PFSK-1 (cell line): ENCODE results near the gene CXCR5.

Source experiments
- FOXP2 ChIP-seq: optimal IDR thresholded peaks from 2 replicates; pipeline ENCODE3; 2011; ENCODE audit warnings: borderline replicate concordance, control low read depth, inconsistent platforms; ENCODE audit not compliant: insufficient read depth; ENCODE audit errors: extremely low read length, extremely low read depth
- POLR2AphosphoS5 ChIP-seq: IDR thresholded peaks from 2 replicates; pipeline ENCODE4 v1.6.1; 2012; ENCODE audit warnings: low read depth, mild to moderate bottlenecking, control low read depth, low read length, moderate library complexity
- SIN3A ChIP-seq: IDR thresholded peaks from 2 replicates; pipeline ENCODE4 v1.6.1; 2012; ENCODE audit warnings: mild to moderate bottlenecking, low read length, moderate library complexity, borderline replicate concordance; ENCODE audit not compliant: insufficient read depth
- TAF1 ChIP-seq: IDR thresholded peaks from 2 replicates; pipeline ENCODE4 v1.6.1; 2012; ENCODE audit warnings: low read length, control low read depth, borderline replicate concordance; ENCODE audit not compliant: insufficient read depth
- TF ChIP-seq, protein P1 (sequence below), 2 experiments: IDR thresholded peaks; 2 replicates each; pipeline versions ENCODE4 v1.6.1 to v1.8.0; 2011 to 2012; ENCODE audit warnings: low read depth in 2 of 2, low read length in 2 of 2, control low read depth in 1 of 2, inconsistent platforms in 1 of 2, mild to moderate bottlenecking in 1 of 2, moderate library complexity in 1 of 2; ENCODE audit not compliant: insufficient read depth in 1 of 2

Gene CXCR5

GRCh38 chr11:118923721-118924587, 40.3 kb downstream of the CXCR5 start:
- TF ChIP-seq SIN3A: peak; percentile 18; the same call in 1 of the 2 replicates
- TF ChIP-seq FOXP2: no peak
- TF ChIP-seq, protein P1, sequence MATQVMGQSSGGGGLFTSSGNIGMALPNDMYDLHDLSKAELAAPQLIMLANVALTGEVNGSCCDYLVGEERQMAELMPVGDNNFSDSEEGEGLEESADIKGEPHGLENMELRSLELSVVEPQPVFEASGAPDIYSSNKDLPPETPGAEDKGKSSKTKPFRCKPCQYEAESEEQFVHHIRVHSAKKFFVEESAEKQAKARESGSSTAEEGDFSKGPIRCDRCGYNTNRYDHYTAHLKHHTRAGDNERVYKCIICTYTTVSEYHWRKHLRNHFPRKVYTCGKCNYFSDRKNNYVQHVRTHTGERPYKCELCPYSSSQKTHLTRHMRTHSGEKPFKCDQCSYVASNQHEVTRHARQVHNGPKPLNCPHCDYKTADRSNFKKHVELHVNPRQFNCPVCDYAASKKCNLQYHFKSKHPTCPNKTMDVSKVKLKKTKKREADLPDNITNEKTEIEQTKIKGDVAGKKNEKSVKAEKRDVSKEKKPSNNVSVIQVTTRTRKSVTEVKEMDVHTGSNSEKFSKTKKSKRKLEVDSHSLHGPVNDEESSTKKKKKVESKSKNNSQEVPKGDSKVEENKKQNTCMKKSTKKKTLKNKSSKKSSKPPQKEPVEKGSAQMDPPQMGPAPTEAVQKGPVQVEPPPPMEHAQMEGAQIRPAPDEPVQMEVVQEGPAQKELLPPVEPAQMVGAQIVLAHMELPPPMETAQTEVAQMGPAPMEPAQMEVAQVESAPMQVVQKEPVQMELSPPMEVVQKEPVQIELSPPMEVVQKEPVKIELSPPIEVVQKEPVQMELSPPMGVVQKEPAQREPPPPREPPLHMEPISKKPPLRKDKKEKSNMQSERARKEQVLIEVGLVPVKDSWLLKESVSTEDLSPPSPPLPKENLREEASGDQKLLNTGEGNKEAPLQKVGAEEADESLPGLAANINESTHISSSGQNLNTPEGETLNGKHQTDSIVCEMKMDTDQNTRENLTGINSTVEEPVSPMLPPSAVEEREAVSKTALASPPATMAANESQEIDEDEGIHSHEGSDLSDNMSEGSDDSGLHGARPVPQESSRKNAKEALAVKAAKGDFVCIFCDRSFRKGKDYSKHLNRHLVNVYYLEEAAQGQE (IDR thresholded peaks at IDR 0.05; ENCODE audit: insufficient read depth in 1 of 2, low read depth in 2 of 2, low read length in 2 of 2): no peak
- TF ChIP-seq POLR2AphosphoS5: no peak
- no peak for TF ChIP-seq TAF1

DNA sequence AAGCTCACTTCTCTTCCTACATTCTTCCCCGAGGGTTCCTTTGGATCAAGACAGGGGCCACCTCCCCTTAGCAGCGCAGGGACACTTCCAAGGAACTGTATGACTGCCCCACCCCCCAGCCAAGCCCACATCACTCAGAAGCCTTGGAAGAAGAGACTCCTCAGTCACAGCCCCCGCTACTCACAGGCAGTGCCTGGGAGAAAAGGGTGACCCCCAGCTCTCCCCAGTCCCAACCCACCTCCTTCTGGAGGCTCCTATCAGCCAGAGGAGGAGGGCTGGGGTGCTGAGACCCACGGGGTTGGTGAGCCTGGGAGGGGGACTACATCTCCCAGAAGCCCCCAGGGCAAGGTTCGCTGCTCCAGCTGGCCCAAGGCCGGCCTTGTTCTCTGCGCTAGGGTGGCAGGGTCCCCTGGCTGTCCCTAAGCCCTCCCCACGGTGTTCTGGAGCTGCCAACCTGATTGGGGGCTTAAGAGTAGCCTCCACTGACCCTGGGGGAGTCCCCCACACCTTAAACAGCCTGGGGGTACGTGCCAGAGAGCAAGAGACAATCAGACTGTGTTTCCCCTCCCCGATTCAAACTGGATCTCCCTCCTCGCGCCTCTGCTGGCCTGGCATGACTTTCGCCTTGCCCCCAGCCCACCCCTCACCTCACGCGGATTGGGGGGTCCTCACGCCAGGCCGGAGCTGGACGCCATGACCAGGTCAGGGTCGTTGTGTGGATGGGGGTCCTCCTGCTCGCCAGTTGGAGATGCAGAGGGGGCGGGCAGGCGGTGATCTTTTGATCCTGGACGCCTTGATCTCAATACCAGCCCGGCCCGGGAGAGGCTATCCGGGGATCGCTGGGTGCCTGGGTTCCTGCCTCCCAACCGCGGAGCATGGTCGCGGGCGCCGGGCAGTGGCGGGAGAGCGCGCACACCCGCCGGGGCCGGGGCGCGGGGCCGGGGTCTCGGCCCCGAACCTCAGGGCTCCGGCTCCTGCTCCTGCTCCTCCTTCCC, 41.2 kb downstream of the CXCR5 start:
- TF ChIP-seq, protein P1 (IDR thresholded peaks at IDR 0.05; ENCODE audit: insufficient read depth in 1 of 2, low read depth in 2 of 2, low read length in 2 of 2): no peak
- TF ChIP-seq POLR2AphosphoS5 (no peak), SIN3A (no peak; the same call in 1 of the 2 replicates), FOXP2 (no peak), TAF1 (no peak)

GRCh38 chr11:118927554-118928100, 43.9 kb downstream of the CXCR5 start:
- TF ChIP-seq FOXP2 (no peak), TAF1 (no peak), POLR2AphosphoS5 (no peak), SIN3A (no peak)
- TF ChIP-seq, protein P1 (IDR thresholded peaks at IDR 0.05; ENCODE audit: insufficient read depth in 1 of 2, low read depth in 2 of 2, low read length in 2 of 2): no peak

- TF ChIP-seq TAF1 (peak; percentile 23; the same call in 1 of the 2 replicates), FOXP2 (no peak), SIN3A (no peak), POLR2AphosphoS5 (no peak; the same call in 1 of the 2 replicates)
- TF ChIP-seq, protein P1 (IDR thresholded peaks at IDR 0.05; ENCODE audit: insufficient read depth in 1 of 2, low read depth in 2 of 2, low read length in 2 of 2): peak; percentile 50 to 69; a peak in 3 of 4 replicates
Observed at GRCh38 chr11:118928101-118928869, 44.6 kb downstream of the CXCR5 start.
